ENCODE results near the gene OLFM1.

DNA sequence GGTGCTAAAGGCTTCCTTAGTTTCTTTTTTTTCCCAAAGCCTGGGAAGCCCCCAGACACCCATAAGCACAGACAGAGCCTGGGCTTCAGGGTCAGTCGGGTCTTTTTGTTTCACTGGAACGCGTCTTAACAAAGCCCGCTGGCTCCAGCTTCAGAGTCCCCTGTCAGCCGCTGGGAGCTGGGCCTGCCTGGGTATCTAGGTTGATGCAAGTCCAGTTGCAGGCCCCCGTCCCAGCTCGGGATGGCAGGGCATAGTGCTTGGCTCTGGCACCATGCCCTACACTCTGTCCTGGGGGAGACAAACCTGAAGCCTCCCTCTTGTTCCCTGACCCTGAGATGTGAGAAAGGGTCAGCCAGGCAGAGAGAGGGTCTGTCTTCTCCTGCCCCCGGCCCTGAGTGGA is 14.5 kb downstream of the OLFM1 start:
- TF ChIP-seq, protein P1, sequence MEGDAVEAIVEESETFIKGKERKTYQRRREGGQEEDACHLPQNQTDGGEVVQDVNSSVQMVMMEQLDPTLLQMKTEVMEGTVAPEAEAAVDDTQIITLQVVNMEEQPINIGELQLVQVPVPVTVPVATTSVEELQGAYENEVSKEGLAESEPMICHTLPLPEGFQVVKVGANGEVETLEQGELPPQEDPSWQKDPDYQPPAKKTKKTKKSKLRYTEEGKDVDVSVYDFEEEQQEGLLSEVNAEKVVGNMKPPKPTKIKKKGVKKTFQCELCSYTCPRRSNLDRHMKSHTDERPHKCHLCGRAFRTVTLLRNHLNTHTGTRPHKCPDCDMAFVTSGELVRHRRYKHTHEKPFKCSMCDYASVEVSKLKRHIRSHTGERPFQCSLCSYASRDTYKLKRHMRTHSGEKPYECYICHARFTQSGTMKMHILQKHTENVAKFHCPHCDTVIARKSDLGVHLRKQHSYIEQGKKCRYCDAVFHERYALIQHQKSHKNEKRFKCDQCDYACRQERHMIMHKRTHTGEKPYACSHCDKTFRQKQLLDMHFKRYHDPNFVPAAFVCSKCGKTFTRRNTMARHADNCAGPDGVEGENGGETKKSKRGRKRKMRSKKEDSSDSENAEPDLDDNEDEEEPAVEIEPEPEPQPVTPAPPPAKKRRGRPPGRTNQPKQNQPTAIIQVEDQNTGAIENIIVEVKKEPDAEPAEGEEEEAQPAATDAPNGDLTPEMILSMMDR (IDR thresholded peaks at IDR 0.05 in 4 of 5, conservative IDR thresholded peaks at IDR 0.05 in 1 of 5) = no peak
- no peak for TF ChIP-seq POLR2A (IDR thresholded peaks at IDR 0.05)

Measured in gastrocnemius medialis (tissue), 4 donors.